Measurements from ENCODE around the gene ELOVL1. TPM values are rescaled to one million over a fixed set of nuclear protein-coding genes. Genes with fewer than 3 reads are reported as not detected.
A peak's percentile ranks its signal among the peaks of the same experiment; 100 is the strongest.

The ELOVL1 gene
- total RNA-seq, 2 experiments from 2014 or later: 45.4 to 49.2 TPM

- Mint-ChIP-seq H3K9me3 (no peaks in the 10 kb centered on the region), H3K36me3 (ENCODE audit: low read depth) (no peaks in the 10 kb centered on the region), H3K4me1 (ENCODE audit: low read depth) (peaks cover 12% of the 10 kb centered on the region), H3K27ac (peak overlapping the region; percentile 88), H3K27me3 (no peaks in the 10 kb centered on the region), H3K4me3 (peak overlapping the region; percentile 71)
- POLR2A ChIA-PET: interaction anchor here (1.1 kb wide), 1 partner anchor 18 kb away, joined by 4 read pairs; the partner anchor contains the start of gene ELOVL1
- CTCF ChIA-PET: no interaction called here
- intact Hi-C loops (cut with micrococcal nuclease): no loop called here
- DNase-seq (no peak), ATAC-seq (no peak)
- TF ChIP-seq CTCF (IDR thresholded peaks at IDR 0.05): no peak
Observed at GRCh38 chr1:43349594-43350306, 18.1 kb downstream of the ELOVL1 start.

- Mint-ChIP-seq H3K27ac (peak overlapping the region; percentile 88), H3K4me1 (ENCODE audit: low read depth) (peaks cover 12% of the 10 kb centered on the region), H3K9me3 (no peaks in the 10 kb centered on the region), H3K36me3 (ENCODE audit: low read depth) (no peaks in the 10 kb centered on the region), H3K4me3 (peak overlapping the region; percentile 71), H3K27me3 (no peaks in the 10 kb centered on the region)
- ATAC-seq (peak; percentile 84), DNase-seq (peak; percentile 88)
- intact Hi-C loops (cut with micrococcal nuclease): no loop called here
- POLR2A ChIA-PET: interaction anchor here (0.8 to 1.0 kb wide), 2 partner anchors 9 to 13 kb away, joined by 3 read pairs; no protein-coding TSS in a partner anchor
- TF ChIP-seq CTCF (IDR thresholded peaks at IDR 0.05): no peak
- CTCF ChIA-PET: no interaction called here
Observed at GRCh38 chr1:43348809-43349593, 18.8 kb downstream of the ELOVL1 start.

GRCh38 chr1:43348343-43348808 lies 19.4 kb downstream of the ELOVL1 start:
- ATAC-seq: no peak
- ChIA-PET POLR2A (interaction anchor here (0.8 to 1.0 kb wide), 2 partner anchors 10 to 14 kb away, joined by 3 read pairs; no protein-coding TSS in a partner anchor), CTCF (no interaction called here)
- Mint-ChIP-seq H3K27ac (peak overlapping the region; percentile 35), H3K36me3 (ENCODE audit: low read depth) (no peaks in the 10 kb centered on the region), H3K4me3 (peak overlapping the region; percentile 46), H3K9me3 (no peaks in the 10 kb centered on the region), H3K4me1 (ENCODE audit: low read depth) (peaks cover 12% of the 10 kb centered on the region), H3K27me3 (no peaks in the 10 kb centered on the region)
- DNase-seq: no peak
- intact Hi-C loops (cut with micrococcal nuclease): no loop called here
- no peak for TF ChIP-seq CTCF (IDR thresholded peaks at IDR 0.05)

- peaks cover 12% of the 10 kb centered on the region for H3K4me1 Mint-ChIP-seq (ENCODE audit: low read depth)
- intact Hi-C loops (cut with micrococcal nuclease): no loop called here
- DNase-seq: no peak
- H3K27ac Mint-ChIP-seq: no peak overlapping the region
- CTCF ChIA-PET: no interaction called here
- no peak overlapping the region for H3K4me3 Mint-ChIP-seq
- no peaks in the 10 kb centered on the region for H3K27me3 Mint-ChIP-seq
- no peaks in the 10 kb centered on the region for H3K9me3 Mint-ChIP-seq
- ATAC-seq: no peak
- POLR2A ChIA-PET: interaction anchor here (0.6 kb wide), 1 partner anchor 44 kb away, joined by 3 read pairs; the partner anchor contains the start of genes MED8 and SZT2
- TF ChIP-seq CTCF (IDR thresholded peaks at IDR 0.05): no peak
- H3K36me3 Mint-ChIP-seq (ENCODE audit: low read depth): no peaks in the 10 kb centered on the region
Observed at GRCh38 chr1:43346636-43347035, 21.2 kb downstream of the ELOVL1 start.
